NCI-H2081 treated with DMSO at 0.1 percent for 48 hours (cell line): ENCODE data around the gene DSTN.

Experiments used
- DNase-seq: peaks from one replicate; lab custom pipeline; 2025; lab: John Stamatoyannopoulos, UW

The DSTN gene

GRCh38 chr20:17612287-17612991 lies 42.6 kb downstream of the DSTN start:
- no peak for DNase-seq

- no peak for DNase-seq
Measured at GRCh38 chr20:17612992-17613327, 43.1 kb downstream of the DSTN start.

- DNase-seq: no peak
Measured at GRCh38 chr20:17613328-17614175, 43.7 kb downstream of the DSTN start.

- DNase-seq: no peak
Measured at GRCh38 chr20:17614176-17614811, 44.4 kb downstream of the DSTN start.

- DNase-seq: no peak
Measured at GRCh38 chr20:17614812-17615644, 45.2 kb downstream of the DSTN start.

- no peak for DNase-seq
Measured at GRCh38 chr20:17615645-17616479, 46.0 kb downstream of the DSTN start.

- DNase-seq: no peak
Measured at GRCh38 chr20:17616480-17617211, 46.8 kb downstream of the DSTN start.

GRCh38 chr20:17617212-17617867 lies 47.5 kb downstream of the DSTN start:
- no peak for DNase-seq

GRCh38 chr20:17617868-17618672 lies 48.2 kb downstream of the DSTN start:
- no peak for DNase-seq

GRCh38 chr20:17618673-17619013 lies 48.8 kb downstream of the DSTN start:
- DNase-seq: no peak

- no peak for DNase-seq
Measured at GRCh38 chr20:17619351-17620093, 49.6 kb downstream of the DSTN start.

- DNase-seq: no peak
Measured at GRCh38 chr20:17620371-17621228, 50.7 kb downstream of the DSTN start.

- DNase-seq: no peak
Measured at GRCh38 chr20:17621229-17621968, 51.5 kb downstream of the DSTN start.

- no peak for DNase-seq
Measured at GRCh38 chr20:17622086-17622850, 52.4 kb downstream of the DSTN start.

GRCh38 chr20:17622851-17623508 lies 53.1 kb downstream of the DSTN start:
- DNase-seq: no peak

- DNase-seq: no peak
Measured at GRCh38 chr20:17624070-17624469, 54.2 kb downstream of the DSTN start.
